Loucy (cell line): ENCODE measurements around the gene CYP2W1.

ENCODE experiments used
- CTCF ChIP-seq: fragments of 200-600 bp; sonication (generic); conservative IDR thresholded peaks from 2 replicates; pipeline ENCODE4 v1.5.1; 2014; ENCODE audit warnings: mild to moderate bottlenecking, antibody characterized with exemption, low read length
- EZH2phosphoT487 ChIP-seq: fragments of 200-600 bp; IDR thresholded peaks from 2 replicates; pipeline ENCODE4 v1.6.1; 2018; ENCODE audit warnings: antibody characterized with exemption, mild to moderate bottlenecking, moderate library complexity, borderline replicate concordance

GRCh38 chr7:1020849-1021251 lies 37.9 kb downstream of the CYP2W1 start:
- TF ChIP-seq CTCF = peak; percentile 52
- no peak for TF ChIP-seq EZH2phosphoT487
